T-helper 1 cell treated with Interleukin-12 subunit alpha and Interleukin-12 subunit beta and Interleukin-4 antibody, amounts not matched to agents 30 μg/mL and 1 μg/mL, for 36 hours (primary cell): ENCODE measurements around the gene KRT81.
A peak's percentile ranks its signal among the peaks of the same experiment; 100 is the strongest.
"Not testable (repeated sequence)": the region's sequence is repeated elsewhere in the genome, so short reads cannot be mapped to it uniquely, and the experiment has no call there.

ENCODE experiments used
- H3K27ac Mint-ChIP-seq: one replicate; pipeline ENCODE4 v1.8.0; 2021; ENCODE audit warnings: mild to moderate bottlenecking, mixed read lengths
- H3K27me3 Mint-ChIP-seq: one replicate; pipeline ENCODE4 v1.8.0; 2021; ENCODE audit warnings: low read depth, mixed read lengths
- H3K36me3 Mint-ChIP-seq: one replicate; pipeline ENCODE4 v1.8.0; 2021; ENCODE audit warnings: low read depth, mixed read lengths
- H3K4me1 Mint-ChIP-seq: one replicate; pipeline ENCODE4 v1.8.0; 2021; ENCODE audit warnings: low read depth, mixed read lengths
- H3K4me3 Mint-ChIP-seq: one replicate; pipeline ENCODE4 v1.8.0; 2021; ENCODE audit warnings: mild to moderate bottlenecking, moderate library complexity, mixed read lengths
- H3K9me3 Mint-ChIP-seq: one replicate; pipeline ENCODE4 v1.8.0; 2021; ENCODE audit warnings: mixed read lengths

The KRT81 gene

GRCh38 chr12:52252728-52253343 lies 38.5 kb downstream of the KRT81 start:
- H3K4me3 Mint-ChIP-seq: peak overlapping the region; percentile 13
- no peaks in the 10 kb centered on the region for H3K9me3 Mint-ChIP-seq
- H3K4me1 Mint-ChIP-seq: peaks cover 44% of the 10 kb centered on the region
- peak overlapping the region; percentile 64 for H3K27ac Mint-ChIP-seq
- H3K36me3 Mint-ChIP-seq: peaks cover 56% of the 10 kb centered on the region
- H3K27me3 Mint-ChIP-seq: peaks cover 38% of the 10 kb centered on the region

- Mint-ChIP-seq H3K27ac (peak overlapping the region; percentile 97), H3K27me3 (peaks cover 31% of the 10 kb centered on the region), H3K4me1 (peaks cover 51% of the 10 kb centered on the region), H3K36me3 (peaks cover 62% of the 10 kb centered on the region)
- H3K9me3 Mint-ChIP-seq, H3K4me3 Mint-ChIP-seq: not testable (repeated sequence)
Observed at GRCh38 chr12:52252175-52252615, 39.1 kb downstream of the KRT81 start.

GRCh38 chr12:52251367-52252051 lies 39.8 kb downstream of the KRT81 start:
- H3K36me3 Mint-ChIP-seq: peaks cover 67% of the 10 kb centered on the region
- H3K4me1 Mint-ChIP-seq: peaks cover 57% of the 10 kb centered on the region
- peak overlapping the region; percentile 97 for H3K27ac Mint-ChIP-seq

GRCh38 chr12:52250048-52250990 lies 41.0 kb downstream of the KRT81 start:
- peak overlapping the region; percentile 85 for H3K27ac Mint-ChIP-seq
- peaks cover 13% of the 10 kb centered on the region for H3K27me3 Mint-ChIP-seq
- no peaks in the 10 kb centered on the region for H3K9me3 Mint-ChIP-seq
- peaks cover 66% of the 10 kb centered on the region for H3K4me1 Mint-ChIP-seq
- peaks cover 63% of the 10 kb centered on the region for H3K36me3 Mint-ChIP-seq
- peak overlapping the region; percentile 67 for H3K4me3 Mint-ChIP-seq

More at GRCh38 chr12:52251367-52252051, 39.8 kb downstream of the KRT81 start:
- Mint-ChIP-seq H3K27me3 (peaks cover 25% of the 10 kb centered on the region), H3K4me3 (peak overlapping the region; percentile 71), H3K9me3 (no peaks in the 10 kb centered on the region)

GRCh38 chr12:52249511-52250047 lies 41.8 kb downstream of the KRT81 start:
- Mint-ChIP-seq H3K9me3 (no peaks in the 10 kb centered on the region), H3K4me1 (peaks cover 72% of the 10 kb centered on the region), H3K36me3 (peaks cover 58% of the 10 kb centered on the region), H3K4me3 (peak overlapping the region; percentile 67), H3K27me3 (peaks cover 7% of the 10 kb centered on the region), H3K27ac (peak overlapping the region; percentile 85)

GRCh38 chr12:52248541-52249461 lies 42.5 kb downstream of the KRT81 start:
- Mint-ChIP-seq H3K4me1 (peaks cover 78% of the 10 kb centered on the region), H3K4me3 (peak overlapping the region; percentile 67)

GRCh38 chr12:52247622-52248540 lies 43.5 kb downstream of the KRT81 start:
- no peaks in the 10 kb centered on the region for H3K9me3 Mint-ChIP-seq
- peak overlapping the region; percentile 100 for H3K27ac Mint-ChIP-seq
- peaks cover 81% of the 10 kb centered on the region for H3K4me1 Mint-ChIP-seq
- peak overlapping the region; percentile 94 for H3K4me3 Mint-ChIP-seq
- peaks cover 7% of the 10 kb centered on the region for H3K27me3 Mint-ChIP-seq
- H3K36me3 Mint-ChIP-seq: peaks cover 51% of the 10 kb centered on the region

More at GRCh38 chr12:52248541-52249461, 42.5 kb downstream of the KRT81 start:
- H3K27me3 Mint-ChIP-seq: peaks cover 7% of the 10 kb centered on the region
- peak overlapping the region; percentile 85 for H3K27ac Mint-ChIP-seq
- H3K9me3 Mint-ChIP-seq: no peaks in the 10 kb centered on the region
- H3K36me3 Mint-ChIP-seq: peaks cover 58% of the 10 kb centered on the region

- Mint-ChIP-seq H3K9me3 (no peaks in the 10 kb centered on the region), H3K4me1 (peaks cover 83% of the 10 kb centered on the region), H3K36me3 (peaks cover 47% of the 10 kb centered on the region), H3K27me3 (peaks cover 7% of the 10 kb centered on the region), H3K27ac (peak overlapping the region; percentile 100), H3K4me3 (peak overlapping the region; percentile 94)
Observed at GRCh38 chr12:52246720-52247621, 44.4 kb downstream of the KRT81 start.

GRCh38 chr12:52245962-52246569 lies 45.3 kb downstream of the KRT81 start:
- no peaks in the 10 kb centered on the region for H3K9me3 Mint-ChIP-seq

GRCh38 chr12:52245259-52245961 lies 45.9 kb downstream of the KRT81 start:
- Mint-ChIP-seq H3K36me3 (peaks cover 35% of the 10 kb centered on the region), H3K27me3 (peaks cover 7% of the 10 kb centered on the region), H3K27ac (peak overlapping the region; percentile 100), H3K9me3 (no peaks in the 10 kb centered on the region), H3K4me3 (peak overlapping the region; percentile 94), H3K4me1 (peaks cover 73% of the 10 kb centered on the region)

More at GRCh38 chr12:52245962-52246569, 45.3 kb downstream of the KRT81 start:
- Mint-ChIP-seq H3K4me3 (peak overlapping the region; percentile 94), H3K36me3 (peaks cover 40% of the 10 kb centered on the region), H3K27ac (peak overlapping the region; percentile 100), H3K4me1 (peaks cover 76% of the 10 kb centered on the region), H3K27me3 (peaks cover 7% of the 10 kb centered on the region)

- Mint-ChIP-seq H3K27ac (peak overlapping the region; percentile 100), H3K4me1 (peaks cover 69% of the 10 kb centered on the region), H3K9me3 (no peaks in the 10 kb centered on the region), H3K27me3 (peaks cover 6% of the 10 kb centered on the region), H3K36me3 (peaks cover 30% of the 10 kb centered on the region), H3K4me3 (peak overlapping the region; percentile 94)
Observed at GRCh38 chr12:52244615-52244994, 46.7 kb downstream of the KRT81 start.
